CD4-positive, alpha-beta T cell treated with Interleukin-21 for 1 hour (primary cell): Measurements from ENCODE around the gene ZHX3.
"Not testable (repeated sequence)": the region's sequence is repeated elsewhere in the genome, so short reads cannot be mapped to it uniquely, and the experiment has no call there.

Experiments used
- DNase-seq: peaks from one replicate; pipeline ENCODE4 v3.0.0-alpha.2; 2020

ZHX3 gene

DNA sequence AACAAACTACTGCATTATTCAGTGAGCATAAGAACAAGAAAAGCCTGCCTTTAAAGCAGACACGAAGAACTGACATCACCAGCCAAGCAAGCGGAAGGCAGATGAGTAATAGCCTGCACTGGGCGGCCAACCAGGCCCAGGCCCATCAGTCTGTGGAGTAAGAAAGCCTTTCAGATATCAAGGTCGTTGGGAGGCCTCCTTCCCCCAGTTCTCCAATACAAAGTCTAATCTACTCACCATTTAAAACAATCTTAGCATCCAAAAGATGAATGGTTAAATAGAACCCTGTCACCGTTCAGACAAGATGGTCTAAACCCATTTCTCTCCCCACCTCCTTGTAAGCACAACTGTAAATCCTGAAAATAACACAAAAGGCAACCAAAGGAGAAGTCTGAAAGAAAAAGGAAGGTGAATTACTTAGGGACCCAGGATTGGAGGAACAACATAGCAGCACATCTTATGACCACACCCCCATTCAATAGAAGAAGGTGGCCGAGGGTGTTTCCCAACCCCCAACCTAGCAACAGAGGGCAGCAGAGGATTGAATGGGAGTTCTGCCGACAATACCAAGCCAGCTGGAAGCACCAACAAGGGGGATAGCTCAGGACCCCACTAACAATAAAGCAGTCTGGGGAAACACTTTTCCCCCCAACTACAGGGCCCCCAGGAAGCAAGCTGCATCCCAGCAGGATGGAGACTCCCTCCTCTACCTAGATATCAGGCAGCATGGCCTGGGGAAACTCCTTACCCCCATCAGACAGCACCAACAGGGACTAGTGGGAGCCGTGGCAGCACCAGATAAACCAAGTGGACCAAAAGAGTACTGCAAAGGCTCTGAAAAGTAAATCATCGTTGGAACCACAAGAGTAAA, 67.9 kb downstream of the ZHX3 start:
- DNase-seq, result no peak

GRCh38 chr20:41248368-41249024, 69.0 kb downstream of the ZHX3 start:
- DNase-seq, result no peak

DNA sequence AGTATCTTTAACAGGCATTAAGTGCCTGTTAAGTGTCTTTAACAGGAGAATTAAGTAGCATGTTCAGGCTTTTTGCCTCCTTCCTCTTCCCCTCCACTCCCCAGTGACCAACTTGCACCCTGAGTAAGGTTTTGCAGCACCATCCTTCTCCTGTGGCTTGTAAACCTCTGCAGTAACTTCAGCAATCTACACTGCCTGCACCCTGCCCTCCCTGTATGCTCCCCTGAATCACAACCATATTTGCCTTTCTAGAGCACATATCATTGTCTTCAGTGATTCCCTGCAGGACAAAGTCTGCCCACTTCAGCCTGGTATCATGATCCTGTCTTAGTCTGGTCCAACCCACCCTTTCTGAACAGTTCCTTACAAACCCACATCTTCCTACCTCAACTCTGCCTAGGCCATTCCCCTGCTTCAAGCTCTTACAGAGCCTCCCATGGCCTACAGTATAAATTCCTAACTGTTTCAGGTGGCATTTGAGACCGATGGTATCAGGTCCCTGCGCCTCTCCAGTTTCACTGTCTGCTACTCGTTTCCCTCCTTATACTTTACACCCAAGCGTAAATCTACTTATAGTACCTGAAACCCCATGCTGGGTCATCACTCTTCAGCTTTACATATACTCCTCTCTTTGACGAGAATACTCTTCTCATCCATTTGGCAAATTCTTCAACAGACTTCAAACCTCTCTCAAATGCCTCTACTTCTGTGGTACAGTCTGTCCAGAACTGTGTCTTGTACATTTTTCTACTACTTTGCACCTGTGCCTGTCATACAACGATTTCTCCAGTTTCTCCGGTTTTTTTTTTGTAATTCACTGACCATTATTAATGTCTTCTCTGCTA, 69.8 kb downstream of the ZHX3 start:
- DNase-seq, result no peak

- DNase-seq, result no peak
Observed at GRCh38 chr20:41245086-41245707, 72.3 kb downstream of the ZHX3 start.

DNA sequence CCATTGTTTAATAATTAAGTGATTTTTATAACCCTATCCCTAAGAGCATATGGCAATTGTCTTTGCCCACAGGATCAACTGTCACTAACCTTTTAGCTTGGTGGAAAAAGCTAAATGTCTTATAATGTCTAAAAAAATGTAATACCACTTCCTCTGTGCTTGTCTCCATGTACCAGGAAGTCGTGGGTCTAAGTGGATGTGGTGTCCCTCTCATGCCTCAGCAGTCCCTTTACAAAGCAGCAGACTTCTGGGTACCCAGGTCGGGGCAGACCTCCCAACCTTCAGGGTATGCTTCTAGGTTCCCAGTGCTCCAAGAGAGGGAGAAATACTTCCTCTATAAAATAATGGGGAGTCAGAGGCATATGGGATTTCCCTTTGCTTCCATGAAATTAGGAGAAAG, 74.7 kb downstream of the ZHX3 start:
- no peak for DNase-seq

GRCh38 chr20:41242352-41242751, 75.2 kb downstream of the ZHX3 start:
- DNase-seq, result no peak

DNA sequence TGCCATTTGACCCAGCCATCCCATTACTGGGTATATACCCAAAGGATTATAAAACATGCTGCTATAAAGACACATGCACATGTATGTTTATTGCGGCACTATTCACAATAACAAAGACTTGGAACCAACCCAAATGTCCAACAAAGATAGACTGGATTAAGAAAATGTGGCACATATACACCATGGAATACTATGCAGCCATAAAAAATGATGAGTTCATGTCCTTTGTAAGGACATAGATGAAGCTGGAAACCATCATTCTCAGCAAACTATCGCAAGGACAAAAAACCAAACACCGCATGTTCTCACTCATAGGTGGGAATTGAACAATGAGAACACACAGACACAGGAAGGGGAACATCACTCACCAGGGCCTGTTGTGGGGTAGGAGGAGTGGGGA, 80.3 kb downstream of the ZHX3 start:
- not testable (repeated sequence) for DNase-seq

DNA sequence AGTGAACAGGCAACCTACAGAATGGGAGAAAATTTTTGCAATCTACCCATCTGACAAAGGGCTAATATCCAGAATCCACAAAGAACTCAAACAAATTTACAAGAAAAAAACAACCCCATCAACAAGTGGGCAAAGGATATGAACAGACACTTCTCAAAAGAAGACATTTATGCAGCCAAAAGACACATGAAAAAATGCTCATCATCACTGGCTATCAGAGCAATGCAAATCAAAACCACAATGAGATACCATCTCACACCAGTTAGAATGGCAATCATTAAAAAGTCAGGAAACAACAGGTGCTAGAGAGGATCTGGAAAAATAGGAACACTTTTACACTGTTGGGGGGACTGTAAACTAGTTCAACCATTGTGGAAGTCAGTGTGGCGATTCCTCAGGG, 80.7 kb downstream of the ZHX3 start:
- not testable (repeated sequence) for DNase-seq

- no peak for DNase-seq
Observed at GRCh38 chr20:41234546-41234945, 83.0 kb downstream of the ZHX3 start.

DNA sequence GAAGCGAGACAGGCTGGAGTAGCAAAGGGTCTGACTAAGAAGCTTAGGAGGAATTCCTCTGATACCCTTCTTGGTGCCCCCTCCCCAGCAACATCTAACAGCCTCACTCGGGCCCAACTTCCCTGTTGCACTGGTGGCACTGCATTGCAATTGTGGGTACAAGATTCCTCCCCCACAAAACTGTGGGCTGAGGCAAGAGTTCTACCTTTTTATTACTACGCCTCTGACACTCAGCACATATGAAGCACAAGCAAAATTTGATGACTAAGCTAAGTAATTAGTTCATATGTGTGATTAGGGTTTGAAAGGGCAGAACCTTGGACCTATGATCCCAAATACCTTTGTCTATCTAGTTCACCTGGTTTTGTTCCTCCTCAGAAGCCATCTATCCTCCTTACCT, 83.5 kb downstream of the ZHX3 start:
- DNase-seq, result no peak

- DNase-seq, result no peak
Observed at GRCh38 chr20:41232973-41233926, 84.3 kb downstream of the ZHX3 start.

GRCh38 chr20:41231136-41231535, 86.4 kb downstream of the ZHX3 start:
- DNase-seq, result no peak

GRCh38 chr20:41230136-41230535, 87.4 kb downstream of the ZHX3 start:
- no peak for DNase-seq

DNA sequence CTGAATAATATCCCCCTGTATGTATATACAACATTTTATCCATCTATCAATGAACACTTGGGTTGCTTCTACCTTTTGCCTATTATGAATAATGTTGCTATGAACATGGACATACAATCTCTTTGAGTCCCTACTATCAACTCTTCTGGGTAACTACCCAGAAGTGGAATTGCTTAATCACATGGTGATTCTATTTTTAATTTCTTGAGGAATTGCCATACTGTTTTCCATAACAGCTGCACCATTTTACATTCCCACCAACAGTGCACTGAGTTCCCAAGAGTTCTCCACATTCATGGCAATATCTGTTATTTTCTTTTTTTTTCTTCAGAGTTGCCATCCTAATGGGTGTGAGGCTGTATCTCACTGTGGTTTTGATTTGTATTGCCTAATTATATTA, 88.3 kb downstream of the ZHX3 start:
- DNase-seq, result no peak

GRCh38 chr20:41228858-41229257, 88.7 kb downstream of the ZHX3 start:
- no peak for DNase-seq

- no peak for DNase-seq
Observed at GRCh38 chr20:41226426-41226825, 91.1 kb downstream of the ZHX3 start.

- no peak for DNase-seq
Observed at GRCh38 chr20:41225091-41225490, 92.4 kb downstream of the ZHX3 start.

- no peak for DNase-seq
Observed at GRCh38 chr20:41224281-41224680, 93.2 kb downstream of the ZHX3 start.

- no peak for DNase-seq
Observed at GRCh38 chr20:41223112-41223511, 94.4 kb downstream of the ZHX3 start.

- no peak for DNase-seq
Observed at GRCh38 chr20:41222703-41223102, 94.8 kb downstream of the ZHX3 start.

DNA sequence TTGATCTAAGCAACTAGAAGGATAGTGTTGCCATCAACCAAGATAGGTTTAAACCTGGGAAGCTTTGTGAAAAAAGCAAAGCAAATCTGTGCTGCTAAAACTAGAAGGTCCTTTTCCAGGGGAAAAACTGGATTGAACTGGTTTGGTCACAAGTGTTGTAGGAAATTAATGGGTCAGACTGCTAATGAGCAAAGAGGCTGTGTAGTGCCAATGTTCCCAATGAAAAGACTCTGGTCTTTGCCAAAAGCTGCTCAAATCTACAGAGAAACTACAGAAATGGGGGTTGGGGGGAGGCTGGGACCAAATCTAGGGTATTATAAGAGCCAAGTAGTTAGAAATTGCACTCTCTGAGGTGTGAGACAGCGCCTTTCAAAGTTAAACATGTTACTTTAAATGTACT, 95.2 kb downstream of the ZHX3 start:
- no peak for DNase-seq
